Right lobe of liver (tissue), 4 donors: ENCODE results near the gene RBP5.

Experiments used
- POLR2A ChIP-seq: fragments of 450-650 bp; IDR thresholded peaks from one replicate; pipeline ENCODE4 v1.6.1; 2017; ENCODE audit warnings: antibody characterized with exemption, mild to moderate bottlenecking
- TF ChIP-seq, protein P1 (sequence below), 4 donors: fragments of 200-600 bp in 3 of 4; fragments of 450-650 bp in 1 of 4; IDR thresholded peaks; one replicate each; pipeline versions ENCODE4 v1.5.1 to v1.8.0; 2016 to 2022; ENCODE audit warnings: antibody characterized with exemption in 4 of 4, mild to moderate bottlenecking in 2 of 4
- donor health status: DM: no; HTN: no; CAD: no.
- donor health status: DM: no; HTN: no; CAD: no.
- donor health status: DM: no; HTN: yes; CAD: no.

DNA sequence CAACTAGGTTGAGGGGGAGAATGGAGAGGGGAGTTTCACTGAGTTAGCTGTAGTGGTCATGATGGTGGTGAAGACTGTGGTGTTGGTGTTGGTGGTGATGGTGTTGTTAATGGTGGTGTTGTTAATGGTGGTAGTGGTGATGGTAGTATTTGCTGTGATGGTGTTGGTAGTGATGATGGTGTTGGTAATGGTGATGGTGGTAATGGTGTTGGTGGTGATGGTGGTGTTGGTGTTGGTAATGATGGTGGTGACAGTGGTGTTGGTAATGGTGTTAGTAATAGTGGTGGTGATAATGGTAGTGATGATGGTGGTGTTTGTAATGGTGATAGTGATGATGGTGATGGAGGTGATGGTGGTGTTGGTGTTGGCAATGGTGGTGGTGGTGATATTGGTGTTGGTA, 45.6 kb downstream of the RBP5 start:
- TF ChIP-seq, protein P1, sequence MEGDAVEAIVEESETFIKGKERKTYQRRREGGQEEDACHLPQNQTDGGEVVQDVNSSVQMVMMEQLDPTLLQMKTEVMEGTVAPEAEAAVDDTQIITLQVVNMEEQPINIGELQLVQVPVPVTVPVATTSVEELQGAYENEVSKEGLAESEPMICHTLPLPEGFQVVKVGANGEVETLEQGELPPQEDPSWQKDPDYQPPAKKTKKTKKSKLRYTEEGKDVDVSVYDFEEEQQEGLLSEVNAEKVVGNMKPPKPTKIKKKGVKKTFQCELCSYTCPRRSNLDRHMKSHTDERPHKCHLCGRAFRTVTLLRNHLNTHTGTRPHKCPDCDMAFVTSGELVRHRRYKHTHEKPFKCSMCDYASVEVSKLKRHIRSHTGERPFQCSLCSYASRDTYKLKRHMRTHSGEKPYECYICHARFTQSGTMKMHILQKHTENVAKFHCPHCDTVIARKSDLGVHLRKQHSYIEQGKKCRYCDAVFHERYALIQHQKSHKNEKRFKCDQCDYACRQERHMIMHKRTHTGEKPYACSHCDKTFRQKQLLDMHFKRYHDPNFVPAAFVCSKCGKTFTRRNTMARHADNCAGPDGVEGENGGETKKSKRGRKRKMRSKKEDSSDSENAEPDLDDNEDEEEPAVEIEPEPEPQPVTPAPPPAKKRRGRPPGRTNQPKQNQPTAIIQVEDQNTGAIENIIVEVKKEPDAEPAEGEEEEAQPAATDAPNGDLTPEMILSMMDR (IDR thresholded peaks at IDR 0.05), result no peak
- no peak for TF ChIP-seq POLR2A
